ENCODE results near the gene MTHFD1L.
A peak's percentile ranks its signal among the peaks of the same experiment; 100 is the strongest.

The MTHFD1L gene

GRCh38 chr6:150999107-150999506, 133.6 kb downstream of the MTHFD1L start:
- DNase-seq (ENCODE audit: low read depth) = peak; percentile 86
- no peak for TF ChIP-seq CTCF (conservative IDR thresholded peaks at IDR 0.05; ENCODE audit: low read length)
- H3K4me3 ChIP-seq (ENCODE audit: low read length) = no peak overlapping the region

GRCh38 chr6:150999576-150999975, 134.1 kb downstream of the MTHFD1L start:
- H3K4me3 ChIP-seq (ENCODE audit: low read length) = no peak overlapping the region
- DNase-seq (ENCODE audit: low read depth) = peak; percentile 54
- TF ChIP-seq CTCF (conservative IDR thresholded peaks at IDR 0.05; ENCODE audit: low read length) = no peak

- no peak for DNase-seq (ENCODE audit: low read depth)
- no peak for TF ChIP-seq CTCF (conservative IDR thresholded peaks at IDR 0.05; ENCODE audit: low read length)
- H3K4me3 ChIP-seq (ENCODE audit: low read length) = no peak overlapping the region
Measured at GRCh38 chr6:151001387-151002056, 136.0 kb downstream of the MTHFD1L start.

GRCh38 chr6:151002057-151002450, 136.6 kb downstream of the MTHFD1L start:
- no peak overlapping the region for H3K4me3 ChIP-seq (ENCODE audit: low read length)
- TF ChIP-seq CTCF (conservative IDR thresholded peaks at IDR 0.05; ENCODE audit: low read length) = no peak
- no peak for DNase-seq (ENCODE audit: low read depth)

GRCh38 chr6:151002491-151002935, 137.0 kb downstream of the MTHFD1L start:
- no peak overlapping the region for H3K4me3 ChIP-seq (ENCODE audit: low read length)
- DNase-seq (ENCODE audit: low read depth) = no peak
- no peak for TF ChIP-seq CTCF (conservative IDR thresholded peaks at IDR 0.05; ENCODE audit: low read length)

- peak; percentile 89 for DNase-seq (ENCODE audit: low read depth)
- no peak for TF ChIP-seq CTCF (conservative IDR thresholded peaks at IDR 0.05; ENCODE audit: low read length)
- H3K4me3 ChIP-seq (ENCODE audit: low read length) = no peak overlapping the region
Measured at GRCh38 chr6:151004383-151005024, 139.0 kb downstream of the MTHFD1L start.

- H3K4me3 ChIP-seq (ENCODE audit: low read length) = no peak overlapping the region
- TF ChIP-seq CTCF (conservative IDR thresholded peaks at IDR 0.05; ENCODE audit: low read length) = no peak
- DNase-seq (ENCODE audit: low read depth) = no peak
Measured at GRCh38 chr6:151005164-151005563, 139.7 kb downstream of the MTHFD1L start.

Data from AG10803 (cell line).